Left renal cortex interstitium (tissue), 4 donors: ENCODE results near the gene GLIPR1. TPM values are rescaled to one million over a fixed set of nuclear protein-coding genes. Genes with fewer than 3 reads are reported as not detected.
"Not testable (repeated sequence)": the region's sequence is repeated elsewhere in the genome, so short reads cannot be mapped to it uniquely, and the experiment has no call there.

Source experiments
- DNase-seq, 4 donors: peaks; one replicate each; pipeline ENCODE4 v3.0.0-alpha.2; 2013; ENCODE audit warnings: low read depth in 4 of 4, low spot score in 2 of 4, missing footprints in 1 of 4
- polyA plus RNA-seq, 4 donors: library from polyadenylated mRNA; unstranded; fragments of 120-200 nt; gene quantifications; one replicate each; pipeline ENCODE4 v1.2.1, GENCODE V29; 2013; ENCODE audit not compliant: insufficient read length in 4 of 4

Gene GLIPR1
- polyA plus RNA-seq, 4 donors, result 15.1 to 17.7 (median 15.9) TPM

GRCh38 chr12:75508159-75508558 lies 27.6 kb downstream of the GLIPR1 start:
- DNase-seq, result no peak

GRCh38 chr12:75509621-75510020 lies 29.1 kb downstream of the GLIPR1 start:
- no peak for DNase-seq

GRCh38 chr12:75511116-75512048 lies 30.8 kb downstream of the GLIPR1 start, which contains the start of gene KRR1:
TSS of gene KRR1 (minus strand) at chr12:75511609. CDS start at chr12:75511597, 12 bp downstream.
- peak; percentile 87 to 98 (median 95) for DNase-seq

GRCh38 chr12:75521224-75521623 lies 40.7 kb downstream of the GLIPR1 start:
- not testable (repeated sequence) for DNase-seq

GRCh38 chr12:75522124-75522523 lies 41.6 kb downstream of the GLIPR1 start:
- DNase-seq, result not testable (repeated sequence)

- DNase-seq, result no peak
Observed at GRCh38 chr12:75525263-75525662, 44.7 kb downstream of the GLIPR1 start.

- DNase-seq, result peak in 2 of 4 donors; percentile 41 to 55
Observed at GRCh38 chr12:75526655-75527511, 46.3 kb downstream of the GLIPR1 start.

GRCh38 chr12:75528272-75528671 lies 47.7 kb downstream of the GLIPR1 start:
- no peak for DNase-seq

- no peak for DNase-seq
Observed at GRCh38 chr12:75528692-75529091, 48.1 kb downstream of the GLIPR1 start.

GRCh38 chr12:75529316-75529715 lies 48.8 kb downstream of the GLIPR1 start:
- DNase-seq, result no peak

GRCh38 chr12:75529826-75530225 lies 49.3 kb downstream of the GLIPR1 start:
- no peak for DNase-seq

GRCh38 chr12:75533239-75533638 lies 52.7 kb downstream of the GLIPR1 start:
- no peak for DNase-seq

- no peak for DNase-seq
Observed at GRCh38 chr12:75539889-75540288, 59.3 kb downstream of the GLIPR1 start.

- no peak for DNase-seq
Observed at GRCh38 chr12:75542942-75543341, 62.4 kb downstream of the GLIPR1 start.

- DNase-seq, result no peak
Observed at GRCh38 chr12:75543529-75543928, 63.0 kb downstream of the GLIPR1 start.

- no peak for DNase-seq
Observed at GRCh38 chr12:75545636-75546035, 65.1 kb downstream of the GLIPR1 start.

GRCh38 chr12:75548879-75549278 lies 68.3 kb downstream of the GLIPR1 start:
- DNase-seq, result no peak

- DNase-seq, result no peak
Observed at GRCh38 chr12:75549989-75550388, 69.4 kb downstream of the GLIPR1 start.

GRCh38 chr12:75550401-75551240 lies 70.1 kb downstream of the GLIPR1 start:
- DNase-seq, result no peak

GRCh38 chr12:75551477-75551876 lies 70.9 kb downstream of the GLIPR1 start:
- DNase-seq, result no peak
